HG03097 (cell line): ENCODE results near the gene AIPL1.

Experiments used
- ATAC-seq: cut with Tn5 transposase; IDR thresholded peaks from one replicate; pipeline ENCODE4 v1.9.1; 2021; ENCODE audit not compliant: unreplicated experiment, low FRiP score

AIPL1 gene

GRCh38 chr17:6467567-6467966 is 32.6 kb upstream of the AIPL1 start:
- no peak for ATAC-seq

DNA sequence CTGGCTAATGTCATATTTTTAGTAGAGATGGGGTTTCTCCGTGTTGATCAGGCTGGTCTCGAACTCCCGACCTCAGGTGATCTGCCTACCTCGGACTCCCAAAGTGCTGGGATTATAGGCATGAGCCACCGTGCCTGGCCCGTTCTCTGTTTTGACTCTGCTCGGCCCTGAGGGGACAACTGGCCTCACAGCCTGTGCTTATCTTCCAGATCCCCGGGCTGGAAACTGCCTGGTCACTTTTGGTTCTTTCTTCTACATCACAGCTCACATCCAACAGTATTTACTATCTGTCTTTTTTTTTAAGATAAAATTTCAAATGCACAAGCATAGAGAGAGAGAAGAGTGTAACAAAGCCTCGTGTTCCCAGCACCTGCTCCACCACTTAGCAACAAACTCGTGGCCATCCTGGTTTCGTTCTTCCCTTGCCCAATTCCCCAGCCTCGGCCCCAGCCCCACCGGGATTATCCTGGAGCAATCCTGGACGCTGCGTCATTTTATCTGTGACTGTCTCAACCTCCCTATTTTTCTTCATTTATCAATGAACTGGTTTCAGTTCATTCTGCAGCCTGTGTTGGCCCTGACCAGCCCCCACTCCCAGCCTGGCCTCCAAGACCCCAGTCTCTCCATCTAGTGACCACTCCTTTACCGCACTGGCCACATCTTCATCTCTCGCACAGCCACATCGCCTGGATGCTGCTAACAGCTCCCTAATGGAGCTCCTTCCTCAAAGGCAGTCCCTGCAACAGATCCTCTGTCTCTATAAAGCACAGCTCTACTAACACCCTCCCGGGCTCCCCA is 30.5 kb upstream of the AIPL1 start:
- no peak for ATAC-seq

GRCh38 chr17:6464446-6465041 is 29.6 kb upstream of the AIPL1 start:
- ATAC-seq, result no peak

- ATAC-seq, result no peak
These were observed 28.9 kb upstream of the AIPL1 start for GRCh38 chr17:6463616-6464445.

DNA sequence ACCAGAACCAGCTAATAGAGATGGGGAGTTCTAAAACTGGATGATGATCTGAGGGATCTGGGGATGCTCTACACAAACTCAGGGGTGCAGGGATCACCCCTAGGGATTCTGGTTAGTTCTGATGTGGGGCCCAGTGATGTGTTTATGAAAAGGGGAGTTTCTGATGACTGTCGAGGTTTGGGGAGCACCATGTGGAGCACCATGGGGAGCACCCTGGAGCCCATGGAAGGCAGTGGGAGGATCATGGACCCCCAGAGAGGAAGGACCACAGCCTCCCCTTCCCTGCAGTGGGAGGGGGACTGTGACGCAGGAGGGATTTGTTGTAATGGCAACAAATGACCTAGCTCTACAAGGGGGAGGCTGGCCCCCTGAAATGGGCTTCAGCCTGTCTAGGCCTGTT is 27.8 kb upstream of the AIPL1 start:
- no peak for ATAC-seq

GRCh38 chr17:6461792-6462524 is 27.0 kb upstream of the AIPL1 start:
- no peak for ATAC-seq

DNA sequence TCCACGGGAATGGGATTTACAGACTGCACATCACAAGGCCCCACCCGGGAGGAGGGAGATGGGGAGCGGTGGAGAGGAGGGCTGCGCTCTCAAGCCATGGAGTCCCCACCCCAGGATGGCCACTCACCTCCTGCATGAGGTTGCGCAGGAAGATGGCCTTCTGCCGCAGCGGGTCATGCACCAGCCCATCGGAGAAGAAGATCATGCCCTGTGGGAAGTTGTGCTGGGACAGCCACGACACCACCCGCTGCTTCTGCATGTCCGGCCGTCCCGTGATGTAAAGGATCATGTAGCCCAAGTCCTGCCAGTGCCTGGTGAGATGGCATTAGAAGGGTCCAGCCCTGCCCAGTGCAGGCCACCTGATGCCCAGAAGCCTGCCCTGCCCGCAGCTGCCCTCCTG is 26.3 kb upstream of the AIPL1 start:
- no peak for ATAC-seq

DNA sequence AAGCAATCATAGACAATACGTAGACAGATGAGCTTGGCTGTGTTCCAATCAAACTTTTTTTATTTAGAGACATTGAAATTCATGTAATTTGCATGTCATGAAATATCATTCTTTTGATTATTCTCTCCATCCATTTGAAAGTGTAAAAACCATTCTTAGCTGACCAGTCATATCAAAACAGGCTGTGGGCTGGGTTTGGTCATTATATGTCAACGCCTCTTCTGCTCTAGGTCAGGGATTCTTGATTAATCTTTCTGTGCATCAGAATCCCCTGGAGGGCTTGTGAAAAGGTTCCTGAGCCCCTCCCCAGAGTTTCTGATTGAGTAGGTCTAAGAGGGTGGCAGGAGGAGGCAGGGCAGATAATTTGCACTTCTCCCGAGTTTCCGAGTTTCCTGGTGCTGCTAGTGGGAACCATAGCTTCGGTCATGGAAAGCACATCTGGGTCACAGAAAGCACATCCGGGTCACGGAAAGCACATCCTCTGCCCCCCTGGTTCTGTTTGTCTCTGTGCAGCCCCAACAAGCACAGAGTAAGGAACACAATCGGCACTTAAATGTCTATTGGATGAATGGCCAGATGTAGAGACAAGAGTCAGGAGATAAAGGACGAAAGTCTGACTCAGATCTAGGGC is 25.7 kb upstream of the AIPL1 start:
- ATAC-seq, result no peak

- ATAC-seq, result no peak
These were observed 23.6 kb upstream of the AIPL1 start for GRCh38 chr17:6458460-6458950.

DNA sequence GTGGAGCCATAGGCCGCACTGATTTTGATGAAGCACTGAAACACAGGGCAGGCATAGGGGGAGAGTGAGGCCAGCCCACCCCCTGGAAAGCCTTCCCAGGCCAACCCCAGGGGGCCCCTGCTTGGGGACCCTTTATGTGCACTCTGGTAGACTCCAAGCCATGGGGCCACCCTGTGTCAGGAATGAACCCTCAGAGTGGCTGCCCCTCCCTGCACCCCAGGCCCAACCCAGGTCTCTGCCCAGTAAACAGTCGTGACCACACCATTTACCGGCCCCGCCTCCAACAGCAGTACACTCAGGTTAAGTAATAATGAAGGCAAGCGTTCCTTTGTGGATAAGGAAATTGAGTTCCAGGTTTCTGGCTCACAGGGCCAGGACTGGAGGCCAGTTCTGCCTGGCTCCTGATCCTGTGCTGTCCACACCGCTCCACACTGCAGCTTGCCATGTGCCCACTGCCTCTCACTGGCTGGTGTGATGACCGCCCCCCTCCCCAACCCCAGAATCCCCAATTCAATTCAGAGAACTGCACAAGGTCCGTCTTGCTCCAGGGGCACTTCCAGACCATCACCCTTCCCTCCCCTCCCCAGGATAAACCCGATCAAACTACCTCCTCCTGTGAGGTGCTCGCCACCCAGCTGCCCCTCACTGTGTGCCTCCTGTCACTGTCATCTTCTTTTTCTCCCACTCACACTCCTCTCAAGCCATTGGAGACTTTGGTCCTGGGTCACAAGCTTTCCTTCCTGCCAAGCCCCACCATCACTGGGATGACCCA is 23.0 kb upstream of the AIPL1 start:
- no peak for ATAC-seq

DNA sequence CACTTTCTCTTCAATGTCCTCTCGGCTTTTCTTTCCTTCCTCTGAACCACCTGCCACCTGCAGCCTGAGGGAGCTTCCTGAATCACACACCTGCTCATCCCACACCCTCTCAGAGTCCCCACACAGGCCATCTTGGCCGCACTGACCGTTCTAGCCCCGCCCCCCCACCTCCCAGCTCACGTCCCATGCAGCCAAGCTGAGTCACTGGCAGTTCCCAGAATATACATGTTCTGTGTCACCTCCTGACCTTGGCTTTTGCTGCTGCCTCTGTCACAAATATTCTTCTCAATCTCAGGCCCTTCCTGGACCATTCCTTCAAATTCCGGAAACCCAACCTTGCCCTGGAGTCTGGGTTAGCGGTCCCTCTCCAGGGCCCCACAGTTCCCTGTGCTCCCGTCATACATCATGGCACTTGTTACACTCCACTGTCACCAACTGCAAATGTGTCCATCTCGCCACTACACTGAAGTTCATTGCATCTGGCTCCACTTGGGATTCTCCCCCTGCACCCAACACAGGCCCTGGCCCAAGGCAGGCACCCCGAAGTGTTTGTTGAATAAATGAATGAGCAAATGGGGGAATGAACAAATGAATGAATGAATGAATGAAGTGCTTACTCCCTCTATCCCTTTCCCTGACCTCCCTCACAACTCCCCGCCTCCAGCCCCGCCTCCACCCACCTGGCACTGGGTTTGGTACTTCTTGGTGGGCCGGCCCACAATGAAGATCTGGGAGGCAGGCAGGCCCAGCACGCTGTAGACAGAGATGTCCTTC is 22.2 kb upstream of the AIPL1 start:
- no peak for ATAC-seq

DNA sequence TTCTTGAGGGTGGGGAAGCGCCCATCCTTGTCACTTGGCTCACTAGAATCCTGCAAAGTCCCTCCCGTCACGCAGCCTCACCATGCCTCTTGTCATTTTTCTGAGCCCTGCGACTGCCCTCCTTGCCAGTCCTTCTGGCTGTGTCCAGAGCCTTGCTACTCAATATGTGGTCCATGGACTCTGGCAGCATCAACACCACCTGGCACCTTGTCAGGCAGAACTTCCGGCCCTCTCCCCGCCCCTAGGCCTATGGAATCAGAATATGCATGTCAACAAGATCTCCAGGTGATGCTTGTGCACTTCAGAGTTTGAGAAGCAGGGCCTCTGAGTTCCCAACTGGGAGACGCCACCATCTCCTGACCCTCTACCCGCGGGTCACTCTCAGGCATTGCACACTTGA is 21.4 kb upstream of the AIPL1 start:
- no peak for ATAC-seq

GRCh38 chr17:6455321-6455705 is 20.4 kb upstream of the AIPL1 start:
- no peak for ATAC-seq

DNA sequence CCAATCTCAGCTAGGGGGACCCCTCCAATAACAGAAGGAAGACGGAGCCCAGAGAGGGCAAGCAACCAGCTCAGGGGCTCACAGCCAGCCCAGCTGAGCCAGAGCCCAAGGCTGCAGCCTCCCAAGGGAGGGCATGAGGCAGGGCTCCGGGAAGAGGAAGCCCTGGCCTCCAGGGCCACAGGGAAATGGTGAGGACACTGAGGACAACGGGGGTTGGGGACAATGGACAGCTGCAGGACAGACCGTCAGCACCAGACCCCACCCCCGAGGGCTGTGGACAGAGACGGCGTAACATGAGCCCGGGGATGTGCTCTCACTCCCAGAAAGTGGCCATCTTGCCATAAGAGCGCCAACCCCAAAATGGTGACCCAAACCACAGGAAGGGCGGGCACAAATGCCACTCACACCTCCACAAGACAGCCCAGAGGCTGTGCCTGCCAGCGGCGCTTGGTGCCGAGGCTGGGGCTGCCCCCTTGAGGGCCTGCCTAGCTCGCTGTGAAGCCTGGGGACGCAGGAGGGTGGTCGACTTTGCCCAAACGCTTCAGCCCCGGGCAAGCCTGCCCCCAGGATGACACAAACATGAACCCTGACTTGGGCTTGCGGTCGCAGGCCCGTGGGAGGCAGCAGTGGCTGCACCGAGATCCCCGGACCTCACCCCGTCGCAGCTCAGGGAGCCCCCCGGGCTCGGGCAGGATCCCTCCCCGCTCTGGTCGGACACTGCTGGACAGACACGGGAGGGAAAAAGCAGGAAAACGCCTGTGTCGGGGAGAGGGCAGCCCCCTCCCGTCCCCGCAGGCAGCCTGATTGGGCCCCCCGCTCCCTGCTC is 19.8 kb upstream of the AIPL1 start:
- no peak for ATAC-seq

- no peak for ATAC-seq
These were observed 18.5 kb upstream of the AIPL1 start for GRCh38 chr17:6453279-6454024.

GRCh38 chr17:6452471-6453266 is 17.7 kb upstream of the AIPL1 start:
- no peak for ATAC-seq
